HepG2 (cell line): ENCODE results near the gene TMEM74B. TPM values are rescaled to one million over a fixed set of nuclear protein-coding genes. Genes with fewer than 3 reads are reported as not detected.

Source experiments
- CCDC6 ChIP-seq: sonication (generic); formaldehyde crosslinking; IDR thresholded peaks from 2 replicates; pipeline ENCODE4 v1.8.1; 2022; ENCODE audit warnings: mild to moderate bottlenecking, missing genetic modification reagents, moderate library complexity
- EHMT2 ChIP-seq: fragments of 200-600 bp; sonication (generic); IDR thresholded peaks from 2 replicates; pipeline ENCODE4 v1.7.0; 2017; ENCODE audit warnings: antibody characterized with exemption, low read depth, low read length, borderline replicate concordance
- EZH2 ChIP-seq: conservative IDR thresholded peaks from 2 replicates; pipeline ENCODE4 v1.6.1; 2012; ENCODE audit warnings: mild to moderate bottlenecking, low read depth, low read length, moderate library complexity
- IRF2 ChIP-seq: IDR thresholded peaks from 2 replicates; pipeline ENCODE4 v1.6.1; 2018; ENCODE audit warnings: missing genetic modification reagents, missing compliant biosample characterization
- MBNL3 ChIP-seq: fragments of 250-450 bp; sonication (Bioruptor Pico); conservative IDR thresholded peaks from 2 replicates; pipeline ENCODE4 v1.8.0; 2022; ENCODE audit warnings: mild to moderate bottlenecking, inconsistent platforms
- MED1 ChIP-seq: sonication (generic); formaldehyde crosslinking; IDR thresholded peaks from 2 replicates; pipeline ENCODE4 v1.4.0; 2020; ENCODE audit warnings: missing genetic modification reagents
- MXI1 ChIP-seq: IDR thresholded peaks from 3 replicates; pipeline ENCODE4 v1.6.1; 2012; ENCODE audit warnings: low read depth, low read length, inconsistent platforms, borderline replicate concordance
- NR2C2 ChIP-seq: sonication (generic); formaldehyde crosslinking; IDR thresholded peaks from 2 replicates; pipeline ENCODE4 v1.4.0; 2020; ENCODE audit warnings: missing genetic modification reagents, mild to moderate bottlenecking, moderate library complexity, borderline replicate concordance
- RFXAP ChIP-seq: sonication (generic); formaldehyde crosslinking; IDR thresholded peaks from 2 replicates; pipeline ENCODE4 v1.4.0; 2020; ENCODE audit warnings: missing genetic modification reagents, borderline replicate concordance
- SAP130 ChIP-seq: IDR thresholded peaks from 2 replicates; pipeline ENCODE4 v1.6.1; 2016; ENCODE audit warnings: low read depth
- TAF15 ChIP-seq: fragments of 200-400 bp; formaldehyde crosslinking; IDR thresholded peaks from one replicate; pipeline ENCODE4 v1.6.1; 2018; ENCODE audit warnings: mild to moderate bottlenecking, low read depth, low read length; ENCODE audit not compliant: poor library complexity, severe bottlenecking
- XRCC5 ChIP-seq: fragments of 200-400 bp; formaldehyde crosslinking; optimal IDR thresholded peaks from 2 replicates; pipeline ENCODE3; 2017; ENCODE audit warnings: mild to moderate bottlenecking, low read length
- ZBTB1 ChIP-seq: sonication (generic); formaldehyde crosslinking; IDR thresholded peaks from 2 replicates; pipeline ENCODE4 v1.4.0; 2020; ENCODE audit warnings: missing genetic modification reagents, borderline replicate concordance
- ZBTB20 ChIP-seq: sonication (generic); formaldehyde crosslinking; IDR thresholded peaks from 2 replicates; pipeline ENCODE4 v1.8.1; 2023; ENCODE audit warnings: missing genetic modification reagents, low read depth, mild to moderate bottlenecking, borderline replicate concordance
- ZNF138 ChIP-seq: sonication (generic); formaldehyde crosslinking; IDR thresholded peaks from 2 replicates; pipeline ENCODE4 v1.5.0; 2020; ENCODE audit warnings: mild to moderate bottlenecking, low read depth, missing genetic modification reagents
- ZNF354B ChIP-seq: sonication (generic); formaldehyde crosslinking; IDR thresholded peaks from 2 replicates; pipeline ENCODE4 v1.8.0; 2022; ENCODE audit warnings: mild to moderate bottlenecking, missing genetic modification reagents
- ZNF550 ChIP-seq: sonication (generic); formaldehyde crosslinking; IDR thresholded peaks from 2 replicates; pipeline ENCODE4 v1.4.0; 2020; ENCODE audit warnings: mild to moderate bottlenecking, missing genetic modification reagents, borderline replicate concordance
- ZNF619 ChIP-seq: sonication (generic); formaldehyde crosslinking; IDR thresholded peaks from 2 replicates; pipeline ENCODE4 v1.4.0; 2020; ENCODE audit warnings: mild to moderate bottlenecking, missing genetic modification reagents
- polyA plus RNA-seq, 8 experiments: library from polyadenylated mRNA; depleted of rRNA in 3 of 8; stranded (reverse) in 7 of 8; unstranded in 1 of 8; fragments of >200 nt; fragmentation: Illumina TruSeq in 4 of 8; extraction: Trizol in 4 of 8; gene quantifications; 2 replicates each; pipeline versions ENCODE4 v1.2.1 to v1.2.3, GENCODE V29; 2011 to 2016; ENCODE audit warnings: low read depth in 4 of 8, missing spikeins in 1 of 8, mixed read lengths in 1 of 8; ENCODE audit not compliant: insufficient read depth in 1 of 8
- total RNA-seq, 5 experiments: library from RNA; depleted of rRNA; stranded (reverse); fragments of >200 nt; fragmentation: Illumina TruSeq; extraction: Trizol; gene quantifications; 2 replicates each; pipeline ENCODE4 v1.2.3, GENCODE V29; 2016; ENCODE audit warnings: low read depth in 1 of 5
- TF ChIP-seq, protein P1 (sequence below): sonication (generic); formaldehyde crosslinking; IDR thresholded peaks from 2 replicates; pipeline ENCODE4 v1.5.1; 2020; ENCODE audit warnings: missing genetic modification reagents, mild to moderate bottlenecking, borderline replicate concordance
- TF ChIP-seq, protein P2 (sequence below): fragments of 450-650 bp; IDR thresholded peaks from 2 replicates; pipeline ENCODE4 v1.6.1; 2017
- TF ChIP-seq, protein P3 (sequence below): sonication (generic); formaldehyde crosslinking; IDR thresholded peaks from 2 replicates; pipeline ENCODE4 v1.5.0; 2020; ENCODE audit warnings: missing genetic modification reagents
- TF ChIP-seq, protein P4 (sequence below): sonication (generic); formaldehyde crosslinking; conservative IDR thresholded peaks from 2 replicates; pipeline ENCODE4 v1.4.0; 2020; ENCODE audit warnings: missing genetic modification reagents
- TF ChIP-seq, protein P5 (sequence below): sonication (generic); formaldehyde crosslinking; IDR thresholded peaks from 2 replicates; pipeline ENCODE4 v1.5.0; 2020; ENCODE audit warnings: mild to moderate bottlenecking, low read depth, missing genetic modification reagents, borderline replicate concordance
- TF ChIP-seq, protein P6 (sequence below): IDR thresholded peaks from 2 replicates; pipeline ENCODE4 v1.6.1; 2016

Gene TMEM74B
- total and polyA plus RNA-seq, 2 of the 13 experiments (the other 11 are each of a cell fraction or from before 2014, with no cell fraction given): 4.7 to 18.4 TPM

DNA sequence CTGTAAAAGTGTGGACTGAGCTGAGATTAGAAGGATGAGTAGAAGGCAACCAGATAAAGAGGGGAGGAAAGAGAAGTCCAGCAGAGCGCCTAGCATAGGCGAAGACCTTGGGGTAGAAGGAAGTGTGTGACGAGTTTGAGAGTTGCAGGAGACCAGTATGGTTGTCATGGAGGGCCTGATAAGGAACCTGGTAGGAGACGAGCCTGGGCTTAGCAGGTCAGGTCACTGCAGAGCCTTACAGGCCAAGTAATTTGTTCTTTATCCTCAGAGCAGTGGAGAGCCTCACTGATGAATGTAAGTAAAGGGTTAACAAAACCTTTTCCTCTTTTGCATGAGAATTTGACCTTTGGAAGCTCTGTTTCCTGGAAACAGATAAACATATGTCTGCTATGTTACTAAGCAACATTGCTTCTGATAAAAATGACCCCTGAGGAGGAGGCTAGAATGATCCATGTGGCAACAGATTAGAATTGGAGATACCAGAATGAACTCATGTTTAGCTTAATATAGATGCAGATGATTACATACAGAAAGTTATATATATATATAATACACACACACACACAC, 2.9 kb upstream of the TMEM74B start (continued):
- TF ChIP-seq, protein P1, sequence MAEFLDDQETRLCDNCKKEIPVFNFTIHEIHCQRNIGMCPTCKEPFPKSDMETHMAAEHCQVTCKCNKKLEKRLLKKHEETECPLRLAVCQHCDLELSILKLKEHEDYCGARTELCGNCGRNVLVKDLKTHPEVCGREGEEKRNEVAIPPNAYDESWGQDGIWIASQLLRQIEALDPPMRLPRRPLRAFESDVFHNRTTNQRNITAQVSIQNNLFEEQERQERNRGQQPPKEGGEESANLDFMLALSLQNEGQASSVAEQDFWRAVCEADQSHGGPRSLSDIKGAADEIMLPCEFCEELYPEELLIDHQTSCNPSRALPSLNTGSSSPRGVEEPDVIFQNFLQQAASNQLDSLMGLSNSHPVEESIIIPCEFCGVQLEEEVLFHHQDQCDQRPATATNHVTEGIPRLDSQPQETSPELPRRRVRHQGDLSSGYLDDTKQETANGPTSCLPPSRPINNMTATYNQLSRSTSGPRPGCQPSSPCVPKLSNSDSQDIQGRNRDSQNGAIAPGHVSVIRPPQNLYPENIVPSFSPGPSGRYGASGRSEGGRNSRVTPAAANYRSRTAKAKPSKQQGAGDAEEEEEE: 0 out of 2 replicates have a peak, but pooled peaks have one; percentile 61
- TF ChIP-seq EZH2 (no peak), MED1 (CRISPR knock-in tag) (0 out of 2 replicates have a peak, but pooled peaks have one; percentile 37), ZBTB20 (CRISPR knock-in tag) (no peak), NR2C2 (CRISPR knock-in tag) (0 out of 2 replicates have a peak, but pooled peaks have one; percentile 43), EHMT2 (peak; percentile 55; the same call in 1 of the 2 replicates), RFXAP (CRISPR knock-in tag) (no peak), TAF15 (no peak), ZBTB1 (CRISPR knock-in tag) (no peak), ZNF550 (CRISPR knock-in tag) (no peak), ZNF354B (CRISPR knock-in tag) (no peak), CCDC6 (no peak), MBNL3 (no peak), IRF2 (peak; percentile 78), ZNF138 (CRISPR knock-in tag) (no peak), ZNF619 (no peak), MXI1 (peak; percentile 79; the same call in 1 of the 3 replicates), XRCC5 (peak; percentile 50), SAP130 (CRISPR knock-in tag) (peak; percentile 94)
- TF ChIP-seq, protein P2, sequence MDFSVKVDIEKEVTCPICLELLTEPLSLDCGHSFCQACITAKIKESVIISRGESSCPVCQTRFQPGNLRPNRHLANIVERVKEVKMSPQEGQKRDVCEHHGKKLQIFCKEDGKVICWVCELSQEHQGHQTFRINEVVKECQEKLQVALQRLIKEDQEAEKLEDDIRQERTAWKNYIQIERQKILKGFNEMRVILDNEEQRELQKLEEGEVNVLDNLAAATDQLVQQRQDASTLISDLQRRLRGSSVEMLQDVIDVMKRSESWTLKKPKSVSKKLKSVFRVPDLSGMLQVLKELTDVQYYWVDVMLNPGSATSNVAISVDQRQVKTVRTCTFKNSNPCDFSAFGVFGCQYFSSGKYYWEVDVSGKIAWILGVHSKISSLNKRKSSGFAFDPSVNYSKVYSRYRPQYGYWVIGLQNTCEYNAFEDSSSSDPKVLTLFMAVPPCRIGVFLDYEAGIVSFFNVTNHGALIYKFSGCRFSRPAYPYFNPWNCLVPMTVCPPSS: no peak
- TF ChIP-seq, protein P3, sequence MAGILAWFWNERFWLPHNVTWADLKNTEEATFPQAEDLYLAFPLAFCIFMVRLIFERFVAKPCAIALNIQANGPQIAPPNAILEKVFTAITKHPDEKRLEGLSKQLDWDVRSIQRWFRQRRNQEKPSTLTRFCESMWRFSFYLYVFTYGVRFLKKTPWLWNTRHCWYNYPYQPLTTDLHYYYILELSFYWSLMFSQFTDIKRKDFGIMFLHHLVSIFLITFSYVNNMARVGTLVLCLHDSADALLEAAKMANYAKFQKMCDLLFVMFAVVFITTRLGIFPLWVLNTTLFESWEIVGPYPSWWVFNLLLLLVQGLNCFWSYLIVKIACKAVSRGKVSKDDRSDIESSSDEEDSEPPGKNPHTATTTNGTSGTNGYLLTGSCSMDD (CRISPR knock-in tag): no peak
- TF ChIP-seq, protein P4, sequence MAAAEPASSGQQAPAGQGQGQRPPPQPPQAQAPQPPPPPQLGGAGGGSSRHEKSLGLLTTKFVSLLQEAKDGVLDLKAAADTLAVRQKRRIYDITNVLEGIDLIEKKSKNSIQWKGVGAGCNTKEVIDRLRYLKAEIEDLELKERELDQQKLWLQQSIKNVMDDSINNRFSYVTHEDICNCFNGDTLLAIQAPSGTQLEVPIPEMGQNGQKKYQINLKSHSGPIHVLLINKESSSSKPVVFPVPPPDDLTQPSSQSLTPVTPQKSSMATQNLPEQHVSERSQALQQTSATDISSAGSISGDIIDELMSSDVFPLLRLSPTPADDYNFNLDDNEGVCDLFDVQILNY (CRISPR knock-in tag): no peak
- TF ChIP-seq, protein P5, sequence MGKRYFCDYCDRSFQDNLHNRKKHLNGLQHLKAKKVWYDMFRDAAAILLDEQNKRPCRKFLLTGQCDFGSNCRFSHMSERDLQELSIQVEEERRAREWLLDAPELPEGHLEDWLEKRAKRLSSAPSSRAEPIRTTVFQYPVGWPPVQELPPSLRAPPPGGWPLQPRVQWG (CRISPR knock-in tag): no peak
- TF ChIP-seq, protein P6, sequence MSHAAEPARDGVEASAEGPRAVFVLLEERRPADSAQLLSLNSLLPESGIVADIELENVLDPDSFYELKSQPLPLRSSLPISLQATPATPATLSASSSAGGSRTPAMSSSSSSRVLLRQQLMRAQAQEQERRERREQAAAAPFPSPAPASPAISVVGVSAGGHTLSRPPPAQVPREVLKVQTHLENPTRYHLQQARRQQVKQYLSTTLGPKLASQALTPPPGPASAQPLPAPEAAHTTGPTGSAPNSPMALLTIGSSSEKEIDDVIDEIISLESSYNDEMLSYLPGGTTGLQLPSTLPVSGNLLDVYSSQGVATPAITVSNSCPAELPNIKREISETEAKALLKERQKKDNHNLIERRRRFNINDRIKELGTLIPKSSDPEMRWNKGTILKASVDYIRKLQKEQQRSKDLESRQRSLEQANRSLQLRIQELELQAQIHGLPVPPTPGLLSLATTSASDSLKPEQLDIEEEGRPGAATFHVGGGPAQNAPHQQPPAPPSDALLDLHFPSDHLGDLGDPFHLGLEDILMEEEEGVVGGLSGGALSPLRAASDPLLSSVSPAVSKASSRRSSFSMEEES (CRISPR knock-in tag): no peak
